Left hindlimb (tissue), 1 donor: Measurements from ENCODE around the gene IL23A.
A peak's percentile ranks its signal among the peaks of the same experiment; 100 is the strongest.
"Not testable (repeated sequence)": the region's sequence is repeated elsewhere in the genome, so short reads cannot be mapped to it uniquely, and the experiment has no call there.

ENCODE experiments used
- DNase-seq: peaks from one replicate; pipeline ENCODE4 v3.0.0-alpha.2; 2018

The IL23A gene

GRCh38 chr12:56326533-56326932 lies 12.2 kb upstream of the IL23A start:
- no peak for DNase-seq

- DNase-seq = no peak
Measured at GRCh38 chr12:56330936-56331490, 7.7 kb upstream of the IL23A start.

- no peak for DNase-seq
Measured at GRCh38 chr12:56332512-56333196, 6.0 kb upstream of the IL23A start.

GRCh38 chr12:56333197-56333678 lies 5.4 kb upstream of the IL23A start:
- DNase-seq = no peak

- DNase-seq = peak; percentile 97
Measured at GRCh38 chr12:56333679-56334489, 4.8 kb upstream of the IL23A start, which contains the start of gene PAN2. Gene PAN2, minus strand, starts transcription at chr12:56334000. Its CDS starts 906 bp downstream, at chr12:56333094.

- DNase-seq = no peak
Measured at GRCh38 chr12:56334490-56334793, 4.2 kb upstream of the IL23A start.

GRCh38 chr12:56335527-56335926 lies 3.2 kb upstream of the IL23A start:
- DNase-seq = not testable (repeated sequence)

GRCh38 chr12:56336361-56337167 lies 2.1 kb upstream of the IL23A start:
- no peak for DNase-seq

GRCh38 chr12:56337753-56338251 lies 882 bp upstream of the IL23A start:
- DNase-seq = no peak

- no peak for DNase-seq
Measured at GRCh38 chr12:56339158-56339422, 406 bp downstream of the IL23A start.

- no peak for DNase-seq
Measured at GRCh38 chr12:56341616-56342015, 2.9 kb downstream of the IL23A start.

GRCh38 chr12:56342290-56342689 lies 3.6 kb downstream of the IL23A start:
- DNase-seq = not testable (repeated sequence)

- DNase-seq = no peak
Measured at GRCh38 chr12:56346675-56347074, 8.0 kb downstream of the IL23A start.

GRCh38 chr12:56347255-56347654 lies 8.6 kb downstream of the IL23A start:
- DNase-seq = not testable (repeated sequence)

- DNase-seq = no peak
Measured at GRCh38 chr12:56348776-56349175, 10.1 kb downstream of the IL23A start.

GRCh38 chr12:56350662-56351061 lies 12.0 kb downstream of the IL23A start:
- no peak for DNase-seq

- DNase-seq = no peak
Measured at GRCh38 chr12:56351325-56351724, 12.6 kb downstream of the IL23A start.

- no peak for DNase-seq
Measured at GRCh38 chr12:56358836-56359532, 20.3 kb downstream of the IL23A start.

- DNase-seq = peak; percentile 100
Measured at GRCh38 chr12:56359851-56360767, 21.4 kb downstream of the IL23A start, which contains the start of gene STAT2. Gene STAT2, minus strand, starts transcription at chr12:56360107. Its CDS starts 3,536 bp downstream, at chr12:56356571.

- no peak for DNase-seq
Measured at GRCh38 chr12:56361487-56362129, 22.9 kb downstream of the IL23A start.
